K562 (cell line): ENCODE measurements around the gene DDOST. TPM values are rescaled to one million over a fixed set of nuclear protein-coding genes. Genes with fewer than 3 reads are reported as not detected.
A peak's percentile ranks its signal among the peaks of the same experiment; 100 is the strongest.

Experiments used
- ATAC-seq: fragments of 200-7000 bp; cut with Tn5 transposase; 3 replicates; pipeline ENCODE4 v1.9.1; 2020; ENCODE audit warnings: moderate library complexity
- BruUV-seq: library from RNA; stranded (reverse); fragments of 400-500 nt; replicated peaks from 2 replicates; lab custom pipeline; 2021; lab: Mats Ljungman, UMichigan
- CTCF ChIA-PET: fragments of 300-600 bp; formaldehyde crosslinking; extraction: SDS; loops from one replicate; lab custom pipeline; 2021; ENCODE audit warnings: low intra/inter-chr PET ratio; lab: Yijun Ruan, JAX
- POLR2A ChIA-PET: fragments of 300-600, 350-650 bp; sonication (Branson Sonifier 250); formaldehyde crosslinking; extraction: SDS; loops from one replicate; lab custom pipeline; 2021; ENCODE audit warnings: antibody characterized with exemption, inconsistent platforms; lab: Yijun Ruan, JAX
- DNase-seq, 4 experiments: peaks; one replicate each; pipeline versions ENCODE4 v3.0.0 to v3.0.0-alpha.2; 2011 to 2018; ENCODE audit warnings: low spot score in 3 of 4, mixed read lengths in 3 of 4; ENCODE audit errors: extremely low read depth in 1 of 4
- FAIRE-seq: peaks from 2 replicates; lab custom pipeline; 2011; peaks lifted over from hg19 to GRCh38; lab: Jason Lieb, UNC
- H2AFZ ChIP-seq: 2 replicates; pipeline ENCODE4 v1.6.0; 2011; ENCODE audit warnings: low read depth, low read length, control low read depth, inconsistent platforms
- H3K27ac ChIP-seq: fragments of 200-600 bp; 3 replicates; pipeline ENCODE4 v1.8.0; 2011; ENCODE audit warnings: low read depth, mild to moderate bottlenecking, control low read depth, inconsistent platforms, low read length, moderate library complexity, mixed read lengths; ENCODE audit errors: extremely low read depth
- H3K27me3 ChIP-seq, 2 experiments: fragments of 300-600 bp in 1 of 2; 2 replicates in 1 of 2; 3 replicates in 1 of 2; pipeline versions ENCODE4 v1.6.0 to v1.8.0; 2011; ENCODE audit warnings: inconsistent platforms in 2 of 2, low read length in 2 of 2, mild to moderate bottlenecking in 1 of 2, mixed read lengths in 1 of 2, moderate library complexity in 1 of 2; ENCODE audit not compliant: control insufficient read depth in 2 of 2, insufficient read depth in 2 of 2
- H3K36me3 ChIP-seq: fragments of 300-600 bp; 3 replicates; pipeline ENCODE4 v1.8.0; 2011; ENCODE audit warnings: mild to moderate bottlenecking, low read length, inconsistent platforms; ENCODE audit not compliant: control insufficient read depth, insufficient read depth
- H3K4me1 ChIP-seq, 2 experiments: fragments of 200-600 bp in 1 of 2; replicated peaks in 1 of 2; 2 replicates in 1 of 2; 3 replicates in 1 of 2; pipeline versions ENCODE4 v1.5.1 to v1.8.0; 2011; ENCODE audit warnings: inconsistent platforms in 2 of 2, low read length in 2 of 2, mild to moderate bottlenecking in 1 of 2, mixed read lengths in 1 of 2, moderate library complexity in 1 of 2; ENCODE audit not compliant: control insufficient read depth in 2 of 2, insufficient read depth in 2 of 2
- H3K4me2 ChIP-seq: 2 replicates; pipeline ENCODE4 v1.6.1; 2011; ENCODE audit warnings: low read length, control low read depth, inconsistent platforms, mixed read lengths; ENCODE audit not compliant: insufficient read depth
- H3K4me3 ChIP-seq: fragments of 200-600 bp; sonication (generic), shearing (Covaris generic); 2 replicates; pipeline ENCODE4 v1.5.1; 2016; ENCODE audit warnings: control low read depth, inconsistent platforms
- H3K79me2 ChIP-seq: fragments of 200-600 bp; 3 replicates; pipeline ENCODE4 v1.8.0; 2011; ENCODE audit warnings: low read length, inconsistent platforms; ENCODE audit not compliant: control insufficient read depth, insufficient read depth
- H3K9ac ChIP-seq, 2 experiments: 2 replicates each; pipeline versions ENCODE4 v1.6.0 to v1.6.1; 2011; ENCODE audit warnings: low read depth in 2 of 2, low read length in 2 of 2, control low read depth in 1 of 2, inconsistent platforms in 1 of 2, mild to moderate bottlenecking in 1 of 2, mixed read lengths in 1 of 2; ENCODE audit not compliant: insufficient read depth in 1 of 2
- H3K9me1 ChIP-seq: one replicate; pipeline ENCODE4 v1.6.0; 2011; ENCODE audit warnings: inconsistent platforms, mild to moderate bottlenecking, low read length, moderate library complexity; ENCODE audit not compliant: control insufficient read depth, insufficient read depth
- H3K9me3 ChIP-seq: replicated peaks from 2 replicates; pipeline ENCODE4 v1.5.1; 2011; ENCODE audit warnings: low read depth, low read length, inconsistent platforms; ENCODE audit not compliant: control insufficient read depth, insufficient read depth
- H4K20me1 ChIP-seq: replicated peaks from 2 replicates; pipeline ENCODE4 v1.6.1; 2011; ENCODE audit warnings: low read length, inconsistent platforms, mixed read lengths; ENCODE audit not compliant: control insufficient read depth, insufficient read depth
- BCL6 ChIP-seq: fragments of 250-450 bp; sonication (Bioruptor Pico); IDR thresholded peaks from 2 replicates; pipeline ENCODE4 v1.4.0; 2020
- CAMTA2 ChIP-seq: fragments of 250-450 bp; sonication (Bioruptor Pico); conservative IDR thresholded peaks from 2 replicates; pipeline ENCODE4 v1.5.1; 2022
- FOSL1 ChIP-seq: fragments of 200-800 bp; sonication (Bioruptor generic); conservative IDR thresholded peaks from 2 replicates; pipeline ENCODE4 v1.6.1; 2016; ENCODE audit warnings: missing genetic modification characterization, missing compliant biosample characterization
- GABPB1 ChIP-seq: sonication (generic); formaldehyde crosslinking; IDR thresholded peaks from 2 replicates; pipeline ENCODE4 v1.8.0; 2022; ENCODE audit warnings: mild to moderate bottlenecking, missing genetic modification reagents
- MAFG ChIP-seq: fragments of 450-650 bp; conservative IDR thresholded peaks from 2 replicates; pipeline ENCODE4 v1.6.1; 2016; ENCODE audit warnings: missing genetic modification characterization, missing compliant biosample characterization
- NR2F6 ChIP-seq: fragments of 450-650 bp; formaldehyde crosslinking; IDR thresholded peaks from 2 replicates; pipeline ENCODE4 v1.4.0; 2020; ENCODE audit warnings: mild to moderate bottlenecking
- NR4A1 ChIP-seq, 2 experiments: fragments of 250-450 bp in 1 of 2; fragments of 450-650 bp in 1 of 2; sonication (Bioruptor Pico) in 1 of 2; IDR thresholded peaks; 2 replicates each; pipeline versions ENCODE4 v1.4.0 to v1.6.1; 2016 to 2020; ENCODE audit warnings: mild to moderate bottlenecking in 2 of 2, missing compliant biosample characterization in 1 of 2, missing genetic modification characterization in 1 of 2, moderate library complexity in 1 of 2
- RBBP5 ChIP-seq: fragments of 200-600 bp; sonication (generic); IDR thresholded peaks from 2 replicates; pipeline ENCODE4 v1.6.1; 2012; ENCODE audit warnings: borderline replicate concordance, mild to moderate bottlenecking, low read length, control low read depth, inconsistent platforms; ENCODE audit not compliant: insufficient read depth, poor library complexity, severe bottlenecking
- SMAD4 ChIP-seq: fragments of 250-450 bp; sonication (Bioruptor Pico); conservative IDR thresholded peaks from 2 replicates; pipeline ENCODE4 v1.8.0; 2021; ENCODE audit warnings: inconsistent platforms, mild to moderate bottlenecking, moderate library complexity
- TARDBP ChIP-seq: fragments of 450-650 bp; IDR thresholded peaks from 2 replicates; pipeline ENCODE4 v1.6.1; 2016
- TRIM24 ChIP-seq, 2 experiments: fragments of 450-650 bp; IDR thresholded peaks; 2 replicates each; pipeline ENCODE4 v1.6.1; 2016
- WGBS: fragments of 100-300 bp; shearing (Covaris generic); methylation state at CpG from one replicate; pipeline ENCODE4 v1.1.6; 2016; ENCODE audit warnings: low coverage, mixed read lengths; ENCODE audit not compliant: insufficient coverage; ENCODE audit errors: missing lambda C conversion rate; 5-methylcytosine and 5-hydroxymethylcytosine counted together
- in situ Hi-C: fragments of 300-500 bp; cut with MboI; formaldehyde crosslinking; loops from 4 replicates; pipeline ENCODE4 v1.15.0; 2018; ENCODE audit warnings: inconsistent platforms, mixed read lengths
- intact Hi-C: fragments of 100-400 bp; cut with micrococcal nuclease; formaldehyde crosslinking; loops from 2 replicates; pipeline ENCODE4 v1.14.2; 2022
- polyA plus RNA-seq, 8 experiments: library from polyadenylated mRNA; depleted of rRNA in 4 of 8; stranded (reverse) in 5 of 8; unstranded in 3 of 8; fragments of >200 nt; fragmentation: Nextera tagmentation in 2 of 8; fragmentation: Illumina TruSeq in 1 of 8; extraction: Ambion mirVana in 2 of 8; extraction: Trizol in 1 of 8; gene quantifications; 2 replicates each; pipeline versions ENCODE4 v1.2.1 to v1.2.3, GENCODE V29; 2011 to 2014; ENCODE audit warnings: inconsistent platforms in 1 of 8, missing spikeins in 1 of 8
- total RNA-seq, 7 experiments: library from RNA; depleted of rRNA in 6 of 7; stranded (reverse); fragments of >200 nt in 6 of 7; fragmentation: Illumina TruSeq in 2 of 7; extraction: Trizol in 2 of 7; gene quantifications; 2 replicates each; pipeline versions ENCODE4 v1.2.1 to v1.2.3, GENCODE V29; 2011 to 2021; ENCODE audit warnings: low replicate concordance in 1 of 7
- TF ChIP-seq, protein P1 (sequence below): IDR thresholded peaks from 3 replicates; pipeline ENCODE4 v1.6.1; 2011; ENCODE audit warnings: borderline replicate concordance, mild to moderate bottlenecking, moderate library complexity; ENCODE audit not compliant: insufficient read length; ENCODE audit errors: extremely low read depth
- TF ChIP-seq, protein P2 (sequence below): conservative IDR thresholded peaks from 2 replicates; pipeline ENCODE4 v1.6.1; 2011; ENCODE audit warnings: low read depth, mild to moderate bottlenecking, low read length; ENCODE audit not compliant: control insufficient read depth
- TF ChIP-seq, protein P3 (sequence below): fragments of 250-450 bp; sonication (Bioruptor Pico); IDR thresholded peaks from 2 replicates; pipeline ENCODE4 v1.8.0; 2022; ENCODE audit warnings: moderate library complexity, mild to moderate bottlenecking, inconsistent platforms

DDOST gene
- total and polyA plus RNA-seq, 9 of the 15 experiments (the other 6 are each of a cell fraction or from before 2014, with no cell fraction given) = 173 to 306 (median 222) TPM

DNA sequence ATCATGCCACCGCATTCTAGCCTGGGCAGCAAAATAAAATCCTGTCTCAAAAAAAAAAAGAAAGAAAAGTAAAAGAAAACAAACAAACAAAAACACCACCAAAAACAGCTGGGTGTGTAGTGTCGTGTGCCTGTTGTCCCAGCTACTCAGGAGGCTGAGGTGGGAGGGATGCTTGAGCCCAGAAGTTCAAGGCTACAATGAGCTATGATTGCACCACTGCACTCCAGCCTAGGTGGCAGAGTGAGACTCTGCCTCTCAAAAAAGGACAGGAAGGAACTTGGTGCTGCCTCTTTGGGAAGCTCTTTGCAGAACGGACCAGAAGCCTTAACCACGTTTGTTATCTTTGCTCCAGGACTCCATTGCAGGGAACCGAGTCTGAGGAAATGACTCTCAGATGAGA, 45.7 kb upstream of the DDOST start (continued):
- TF ChIP-seq, protein P1, sequence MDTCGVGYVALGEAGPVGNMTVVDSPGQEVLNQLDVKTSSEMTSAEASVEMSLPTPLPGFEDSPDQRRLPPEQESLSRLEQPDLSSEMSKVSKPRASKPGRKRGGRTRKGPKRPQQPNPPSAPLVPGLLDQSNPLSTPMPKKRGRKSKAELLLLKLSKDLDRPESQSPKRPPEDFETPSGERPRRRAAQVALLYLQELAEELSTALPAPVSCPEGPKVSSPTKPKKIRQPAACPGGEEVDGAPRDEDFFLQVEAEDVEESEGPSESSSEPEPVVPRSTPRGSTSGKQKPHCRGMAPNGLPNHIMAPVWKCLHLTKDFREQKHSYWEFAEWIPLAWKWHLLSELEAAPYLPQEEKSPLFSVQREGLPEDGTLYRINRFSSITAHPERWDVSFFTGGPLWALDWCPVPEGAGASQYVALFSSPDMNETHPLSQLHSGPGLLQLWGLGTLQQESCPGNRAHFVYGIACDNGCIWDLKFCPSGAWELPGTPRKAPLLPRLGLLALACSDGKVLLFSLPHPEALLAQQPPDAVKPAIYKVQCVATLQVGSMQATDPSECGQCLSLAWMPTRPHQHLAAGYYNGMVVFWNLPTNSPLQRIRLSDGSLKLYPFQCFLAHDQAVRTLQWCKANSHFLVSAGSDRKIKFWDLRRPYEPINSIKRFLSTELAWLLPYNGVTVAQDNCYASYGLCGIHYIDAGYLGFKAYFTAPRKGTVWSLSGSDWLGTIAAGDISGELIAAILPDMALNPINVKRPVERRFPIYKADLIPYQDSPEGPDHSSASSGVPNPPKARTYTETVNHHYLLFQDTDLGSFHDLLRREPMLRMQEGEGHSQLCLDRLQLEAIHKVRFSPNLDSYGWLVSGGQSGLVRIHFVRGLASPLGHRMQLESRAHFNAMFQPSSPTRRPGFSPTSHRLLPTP = no peak
- TF ChIP-seq TRIM24 (IDR thresholded peaks at IDR 0.05) = no peak

DNA sequence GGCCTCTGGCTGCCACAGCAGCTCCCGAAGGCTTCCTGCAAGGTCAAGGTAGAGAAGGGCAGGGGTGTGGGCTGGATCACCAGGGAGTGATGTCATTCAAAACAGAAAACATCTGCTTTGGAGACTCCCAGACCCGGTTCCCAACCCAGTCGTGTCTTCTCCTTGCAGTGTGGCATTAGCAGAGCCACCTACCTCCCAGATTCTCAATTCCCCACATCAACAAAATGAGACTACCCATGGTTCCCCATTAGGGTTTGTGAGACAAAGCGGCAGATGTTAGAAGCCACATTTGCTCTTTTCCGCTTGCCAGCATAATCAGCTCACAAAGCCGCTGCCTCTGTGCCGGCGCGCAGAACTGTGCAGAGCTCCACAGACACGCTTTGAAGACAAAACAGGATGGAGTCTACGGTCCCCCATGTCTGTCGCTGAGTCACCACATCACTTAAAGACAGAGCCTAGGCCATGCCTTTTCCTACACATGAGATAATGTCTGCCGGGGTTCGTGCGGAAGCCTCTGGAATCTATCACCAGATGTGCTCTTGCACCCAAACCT, 44.1 kb upstream of the DDOST start:
- intact Hi-C loops (no loop called here), in situ Hi-C loops (loop anchor here (10.0 kb wide), 1 partner anchor 660 kb away; no protein-coding TSS in a partner anchor)
- Histone ChIP-seq H3K27ac (no peak overlapping the region), H3K27me3 (peaks cover 7 to 31% of the 10 kb centered on the region in 2 experiments; a peak in 4 of 5 replicates), H4K20me1 (peaks cover 5% of the 10 kb centered on the region; the same call in 1 of the 2 replicates), H3K4me3 (no peak overlapping the region), H3K9ac (no peak overlapping the region), H3K4me1 (peaks cover 2 to 17% of the 10 kb centered on the region in 2 experiments; a peak in 3 of 5 replicates), H3K4me2 (no peak overlapping the region), H3K9me1 (peaks cover 2% of the 10 kb centered on the region), H3K36me3 (no peaks in the 10 kb centered on the region), H2AFZ (peak overlapping the region; percentile 35; the same call in 1 of the 2 replicates), H3K79me2 (no peaks in the 10 kb centered on the region), H3K9me3 (no peaks in the 10 kb centered on the region; the same call in 1 of the 2 replicates)
- no TSS peak for BruUV-seq
- WGBS = 19% methylated on average over 15 of the region's 15 CpGs
- DNase-seq (peak in 1 of 4 experiments; percentile 50), ATAC-seq (peak; percentile 58), FAIRE-seq (peak; percentile 6)
- POLR2A ChIA-PET = interaction anchor here (1.2 to 1.3 kb wide), 2 partner anchors 9 to 43 kb away, joined by 3 read pairs; no protein-coding TSS in a partner anchor
- CTCF ChIA-PET = no interaction called here
- TF ChIP-seq NR2F6 (CRISPR knock-in tag) (no peak), CAMTA2 (CRISPR knock-in tag) (no peak), FOSL1 (tag) (peak; percentile 49), NR4A1 (CRISPR knock-in tag; IDR thresholded peaks at IDR 0.05) (no peak), NR4A1 (tag; IDR thresholded peaks at IDR 0.05) (no peak), RBBP5 (peak; percentile 10), BCL6 (CRISPR knock-in tag) (no peak), SMAD4 (peak; percentile 74), MAFG (tag) (0 out of 2 replicates have a peak, but pooled peaks have one; percentile 18), GABPB1 (CRISPR knock-in tag) (no peak), TARDBP (no peak)
- TF ChIP-seq, protein P2, sequence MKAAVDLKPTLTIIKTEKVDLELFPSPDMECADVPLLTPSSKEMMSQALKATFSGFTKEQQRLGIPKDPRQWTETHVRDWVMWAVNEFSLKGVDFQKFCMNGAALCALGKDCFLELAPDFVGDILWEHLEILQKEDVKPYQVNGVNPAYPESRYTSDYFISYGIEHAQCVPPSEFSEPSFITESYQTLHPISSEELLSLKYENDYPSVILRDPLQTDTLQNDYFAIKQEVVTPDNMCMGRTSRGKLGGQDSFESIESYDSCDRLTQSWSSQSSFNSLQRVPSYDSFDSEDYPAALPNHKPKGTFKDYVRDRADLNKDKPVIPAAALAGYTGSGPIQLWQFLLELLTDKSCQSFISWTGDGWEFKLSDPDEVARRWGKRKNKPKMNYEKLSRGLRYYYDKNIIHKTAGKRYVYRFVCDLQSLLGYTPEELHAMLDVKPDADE = no peak
- TF ChIP-seq, protein P3, sequence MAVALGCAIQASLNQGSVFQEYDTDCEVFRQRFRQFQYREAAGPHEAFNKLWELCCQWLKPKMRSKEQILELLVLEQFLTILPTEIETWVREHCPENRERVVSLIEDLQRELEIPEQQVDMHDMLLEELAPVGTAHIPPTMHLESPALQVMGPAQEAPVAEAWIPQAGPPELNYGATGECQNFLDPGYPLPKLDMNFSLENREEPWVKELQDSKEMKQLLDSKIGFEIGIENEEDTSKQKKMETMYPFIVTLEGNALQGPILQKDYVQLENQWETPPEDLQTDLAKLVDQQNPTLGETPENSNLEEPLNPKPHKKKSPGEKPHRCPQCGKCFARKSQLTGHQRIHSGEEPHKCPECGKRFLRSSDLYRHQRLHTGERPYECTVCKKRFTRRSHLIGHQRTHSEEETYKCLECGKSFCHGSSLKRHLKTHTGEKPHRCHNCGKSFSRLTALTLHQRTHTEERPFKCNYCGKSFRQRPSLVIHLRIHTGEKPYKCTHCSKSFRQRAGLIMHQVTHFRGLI (CRISPR knock-in tag) = no peak
